Chondrocyte (in vitro differentiated cells): ENCODE results near the gene UBE2D4. TPM values are rescaled to one million over a fixed set of nuclear protein-coding genes. Genes with fewer than 3 reads are reported as not detected.

Experiments
- DNase-seq: peaks from one replicate; pipeline ENCODE4 v3.0.0; 2021; ENCODE audit warnings: mixed read lengths, low spot score
- H3K27ac Mint-ChIP-seq: one replicate; pipeline ENCODE4 v1.8.0; 2021; ENCODE audit warnings: mild to moderate bottlenecking, moderate library complexity, mixed read lengths; ENCODE audit not compliant: unreplicated experiment
- H3K27me3 Mint-ChIP-seq: 2 replicates; pipeline ENCODE4 v1.8.0; 2021; ENCODE audit warnings: low read depth, mixed read lengths
- H3K36me3 Mint-ChIP-seq: 2 replicates; pipeline ENCODE4 v1.8.0; 2021; ENCODE audit warnings: low read depth, mixed read lengths
- H3K4me1 Mint-ChIP-seq: 2 replicates; pipeline ENCODE4 v1.8.0; 2021; ENCODE audit warnings: low read depth, mild to moderate bottlenecking, mixed read lengths
- H3K4me3 Mint-ChIP-seq: one replicate; pipeline ENCODE4 v1.8.0; 2021; ENCODE audit warnings: mild to moderate bottlenecking, moderate library complexity, mixed read lengths; ENCODE audit not compliant: unreplicated experiment
- H3K9me3 Mint-ChIP-seq: 2 replicates; pipeline ENCODE4 v1.8.0; 2021; ENCODE audit warnings: low read depth, mixed read lengths
- CTCF ChIP-seq: fragments of 200-600 bp; sonication (generic); IDR thresholded peaks from 2 replicates; pipeline ENCODE4 v1.5.0; 2021; ENCODE audit warnings: antibody characterized with exemption, mild to moderate bottlenecking, moderate library complexity
- total RNA-seq: library from RNA; stranded (reverse); gene quantifications from 3 replicates; pipeline ENCODE4 v1.2.1, GENCODE V29; 2021

UBE2D4 gene
- total RNA-seq, 1 donor from 2014 or later: 22.5 TPM

- Mint-ChIP-seq H3K4me3 (no peak overlapping the region), H3K27me3 (no peaks in the 10 kb centered on the region), H3K4me1 (peaks cover 30% of the 10 kb centered on the region), H3K36me3 (peaks cover 42% of the 10 kb centered on the region), H3K27ac (peak overlapping the region; percentile 55), H3K9me3 (no peaks in the 10 kb centered on the region)
- no peak for TF ChIP-seq CTCF
- DNase-seq: no peak
These were observed 46.8 kb upstream of the UBE2D4 start for GRCh38 chr7:43879477-43879876.

GRCh38 chr7:43880596-43880995, 45.6 kb upstream of the UBE2D4 start:
- Mint-ChIP-seq H3K27me3 (no peaks in the 10 kb centered on the region), H3K27ac (peak overlapping the region; percentile 6), H3K9me3 (no peaks in the 10 kb centered on the region), H3K4me3 (no peak overlapping the region), H3K36me3 (peaks cover 40% of the 10 kb centered on the region), H3K4me1 (peaks cover 30% of the 10 kb centered on the region)
- DNase-seq: no peak
- no peak for TF ChIP-seq CTCF

GRCh38 chr7:43884209-43884608, 42.0 kb upstream of the UBE2D4 start:
- Mint-ChIP-seq H3K27ac (no peak overlapping the region), H3K4me1 (peaks cover 31% of the 10 kb centered on the region), H3K4me3 (no peak overlapping the region), H3K27me3 (no peaks in the 10 kb centered on the region), H3K36me3 (peaks cover 17% of the 10 kb centered on the region), H3K9me3 (no peaks in the 10 kb centered on the region)
- TF ChIP-seq CTCF: no peak
- no peak for DNase-seq

- peaks cover 31% of the 10 kb centered on the region for H3K4me1 Mint-ChIP-seq
- DNase-seq: no peak
- no peaks in the 10 kb centered on the region for H3K27me3 Mint-ChIP-seq
- no peak for TF ChIP-seq CTCF
- peaks cover 17% of the 10 kb centered on the region for H3K36me3 Mint-ChIP-seq
- H3K9me3 Mint-ChIP-seq: no peaks in the 10 kb centered on the region
- H3K27ac Mint-ChIP-seq: no peak overlapping the region
- H3K4me3 Mint-ChIP-seq: no peak overlapping the region
These were observed 41.6 kb upstream of the UBE2D4 start for GRCh38 chr7:43884617-43885016.

- TF ChIP-seq CTCF: no peak
- Mint-ChIP-seq H3K27ac (peak overlapping the region; percentile 5), H3K9me3 (no peaks in the 10 kb centered on the region), H3K4me3 (no peak overlapping the region), H3K27me3 (no peaks in the 10 kb centered on the region), H3K4me1 (peaks cover 27% of the 10 kb centered on the region), H3K36me3 (peaks cover 2% of the 10 kb centered on the region)
- no peak for DNase-seq
These were observed 37.0 kb upstream of the UBE2D4 start for GRCh38 chr7:43888993-43889945.
